Inferior parietal cortex (tissue), 1 donor: Measurements from ENCODE around the gene ISL1.

Experiments used
- DNase-seq: peaks from one replicate; pipeline ENCODE4 v3.0.0-alpha.2; 2016; ENCODE audit errors: extremely low spot score

ISL1 gene

DNA sequence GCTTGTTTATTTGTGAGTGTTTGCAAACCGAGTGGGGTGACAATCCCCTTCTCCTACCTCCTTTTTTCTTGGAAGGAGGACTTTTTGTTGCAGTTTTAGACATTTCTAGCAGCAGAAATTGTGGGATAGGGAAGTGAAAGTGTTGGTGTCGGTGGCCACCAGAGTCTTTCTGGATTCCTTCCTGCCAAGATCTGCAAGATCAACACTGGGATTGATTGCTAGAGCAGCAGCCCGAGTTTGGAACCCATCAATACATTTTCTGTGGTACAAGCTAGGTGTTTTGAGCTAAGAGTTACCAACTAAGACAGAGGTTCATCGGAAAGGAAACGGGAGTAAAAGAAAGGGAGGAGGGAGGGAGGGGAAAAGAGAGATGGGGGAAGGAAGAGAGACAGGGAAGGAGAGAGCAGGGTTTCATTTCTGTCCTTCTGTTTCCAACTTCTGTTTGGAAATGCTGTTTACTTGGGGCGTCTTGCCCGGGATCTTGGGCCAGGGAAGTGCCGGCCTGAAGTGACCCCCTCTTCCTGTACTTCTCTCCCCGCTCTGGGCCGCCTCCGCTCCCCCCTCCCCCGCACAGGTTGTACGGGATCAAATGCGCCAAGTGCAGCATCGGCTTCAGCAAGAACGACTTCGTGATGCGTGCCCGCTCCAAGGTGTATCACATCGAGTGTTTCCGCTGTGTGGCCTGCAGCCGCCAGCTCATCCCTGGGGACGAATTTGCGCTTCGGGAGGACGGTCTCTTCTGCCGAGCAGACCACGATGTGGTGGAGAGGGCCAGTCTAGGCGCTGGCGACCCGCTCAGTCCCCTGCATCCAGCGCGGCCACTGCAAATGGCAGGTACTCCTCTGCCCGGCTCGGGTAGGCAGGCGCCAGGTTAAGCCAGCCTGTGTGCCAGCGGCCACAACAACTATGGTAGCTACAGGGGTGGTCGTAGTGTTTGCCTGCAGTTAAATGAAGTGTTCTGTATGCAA is 4.0 kb downstream of the ISL1 start:
- DNase-seq = no peak

GRCh38 chr5:51387884-51388275 is 4.6 kb downstream of the ISL1 start:
- DNase-seq = no peak

DNA sequence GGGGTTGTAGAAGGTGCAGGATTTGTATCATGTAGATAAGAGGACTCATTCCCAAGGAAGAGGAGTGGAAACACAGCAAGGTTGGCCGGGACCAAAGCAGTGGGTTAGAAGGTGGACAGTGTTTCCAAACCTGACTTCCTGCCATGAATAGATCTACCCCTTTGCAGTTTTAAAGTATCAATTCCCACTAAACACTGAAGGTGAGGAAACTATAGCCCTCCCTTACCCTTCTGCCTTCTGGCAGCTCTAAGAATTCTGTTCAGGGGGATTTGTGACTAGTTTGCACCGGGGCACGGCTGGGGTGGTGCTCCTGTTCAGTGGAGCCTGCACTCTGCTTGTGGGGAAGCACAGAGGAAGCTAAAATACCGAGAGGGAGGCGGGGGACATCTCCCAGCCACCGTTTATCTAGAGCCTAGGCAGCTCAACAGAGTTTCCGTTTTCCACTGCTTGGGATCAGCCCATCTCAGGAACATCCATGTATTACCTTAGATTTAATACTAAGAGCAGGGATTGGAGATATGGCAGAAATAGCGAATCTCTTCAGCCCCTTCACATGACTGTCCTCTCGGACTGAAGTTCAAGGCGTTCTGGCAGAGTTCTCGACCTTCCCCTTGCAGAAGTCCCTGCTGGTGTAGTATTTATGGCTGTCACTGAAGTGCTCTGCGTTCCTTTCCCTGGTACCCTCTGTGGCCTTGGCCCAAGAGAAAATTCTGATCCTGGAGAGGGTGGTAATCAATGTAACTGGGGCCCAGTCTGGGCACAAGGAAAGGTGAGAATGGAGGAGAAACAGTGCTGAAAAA is 5.4 kb downstream of the ISL1 start:
- no peak for DNase-seq

DNA sequence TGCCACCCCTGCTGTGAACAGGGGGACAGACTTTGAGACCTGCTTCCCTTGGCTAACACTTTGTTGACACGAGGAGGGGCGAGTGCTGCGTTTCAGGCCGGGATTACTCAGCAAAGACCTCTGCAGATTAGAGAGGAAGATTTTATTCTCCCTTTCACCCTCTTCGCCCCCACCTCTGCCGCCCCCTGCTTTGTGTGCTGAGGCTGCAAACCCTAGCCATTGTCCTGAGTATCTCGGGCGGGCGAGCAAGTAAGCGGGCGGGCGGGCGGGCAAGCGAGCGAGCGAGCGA is 6.0 kb downstream of the ISL1 start:
- no peak for DNase-seq

DNA sequence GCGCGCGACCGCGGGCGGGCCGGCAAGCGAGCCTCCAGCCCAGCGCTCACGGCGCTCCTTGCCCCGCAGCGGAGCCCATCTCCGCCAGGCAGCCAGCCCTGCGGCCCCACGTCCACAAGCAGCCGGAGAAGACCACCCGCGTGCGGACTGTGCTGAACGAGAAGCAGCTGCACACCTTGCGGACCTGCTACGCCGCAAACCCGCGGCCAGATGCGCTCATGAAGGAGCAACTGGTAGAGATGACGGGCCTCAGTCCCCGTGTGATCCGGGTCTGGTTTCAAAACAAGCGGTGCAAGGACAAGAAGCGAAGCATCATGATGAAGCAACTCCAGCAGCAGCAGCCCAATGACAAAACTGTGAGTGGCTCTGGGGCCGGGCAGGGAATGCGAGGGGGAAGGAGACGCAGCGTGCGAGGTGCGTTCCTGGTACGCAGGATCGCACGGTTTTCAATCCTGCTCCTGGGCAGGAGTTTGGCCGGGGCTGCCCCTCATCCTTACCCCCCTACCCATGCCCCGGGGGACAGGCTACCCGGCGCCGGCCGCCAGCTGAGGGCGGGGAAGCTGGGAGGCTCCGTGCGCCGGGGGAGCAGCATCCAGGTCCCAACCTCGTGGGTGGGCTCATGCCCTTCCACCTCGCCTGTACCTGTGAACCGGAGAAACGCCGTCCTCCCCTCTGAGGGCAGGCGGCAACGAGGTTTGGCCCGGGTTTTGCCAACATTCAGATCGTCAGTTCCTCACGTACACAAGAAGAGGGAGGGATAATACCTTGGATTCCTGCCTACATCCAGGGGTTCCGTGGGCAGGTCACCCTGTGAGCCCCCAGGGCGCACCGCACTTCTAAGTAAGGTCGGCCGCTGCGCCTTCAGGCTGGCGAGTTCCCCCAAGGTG is 6.6 kb downstream of the ISL1 start:
- DNase-seq = no peak

GRCh38 chr5:51391175-51391574 is 7.9 kb downstream of the ISL1 start:
- no peak for DNase-seq

- no peak for DNase-seq
These were observed 9.5 kb downstream of the ISL1 start for GRCh38 chr5:51392689-51393199.

DNA sequence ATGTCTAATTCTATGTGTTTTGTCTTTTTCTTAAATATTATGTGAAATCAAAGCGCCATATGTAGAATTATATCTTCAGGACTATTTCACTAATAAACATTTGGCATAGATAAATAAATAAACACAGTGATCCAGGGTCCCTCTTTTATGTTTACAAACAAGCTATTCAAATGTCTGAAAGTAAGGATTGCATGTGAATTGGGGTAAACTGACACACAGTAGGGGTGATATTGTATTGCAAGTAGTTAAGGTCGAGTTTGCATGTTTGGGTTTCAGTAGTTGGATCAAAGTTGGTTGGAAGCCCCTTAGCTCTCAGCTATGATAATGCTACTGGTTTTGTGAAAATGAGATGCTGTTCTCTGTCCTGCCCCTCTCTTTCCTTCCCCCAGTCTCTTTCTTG is 11.4 kb downstream of the ISL1 start:
- DNase-seq = no peak

- DNase-seq = no peak
These were observed 12.0 kb downstream of the ISL1 start for GRCh38 chr5:51395245-51395644.

DNA sequence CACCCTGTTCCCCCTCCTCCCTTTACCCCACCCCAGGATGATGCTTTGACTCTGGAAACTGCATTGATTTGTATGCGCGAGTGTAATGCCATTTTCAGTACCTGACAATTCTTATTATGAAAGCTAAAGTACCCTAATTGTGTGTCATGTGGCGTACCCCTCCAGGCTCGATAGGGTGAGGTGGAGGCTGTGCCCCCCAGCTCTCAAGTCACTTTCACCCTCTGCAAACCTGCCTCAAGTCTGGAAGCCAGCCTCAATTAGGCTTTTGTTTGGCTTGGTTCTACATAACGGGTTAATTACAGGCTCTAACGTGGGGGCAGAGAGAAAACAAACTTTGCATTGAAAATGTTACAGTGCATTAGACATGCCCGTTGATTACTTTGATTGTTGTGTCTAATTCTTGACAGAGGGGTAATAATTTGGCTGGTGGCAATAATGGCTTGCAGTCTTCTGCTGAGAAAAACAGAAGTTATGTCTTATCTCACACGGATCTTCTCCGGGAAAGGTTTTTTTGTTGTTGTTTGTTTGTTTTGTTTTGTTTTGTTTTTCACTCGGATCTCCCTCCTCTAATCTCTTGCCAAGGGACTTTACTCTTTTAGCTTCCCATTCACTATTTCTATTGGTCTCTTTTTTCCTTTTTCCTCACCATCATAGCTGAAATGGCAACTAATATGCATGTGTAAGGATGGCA is 12.6 kb downstream of the ISL1 start:
- no peak for DNase-seq

DNA sequence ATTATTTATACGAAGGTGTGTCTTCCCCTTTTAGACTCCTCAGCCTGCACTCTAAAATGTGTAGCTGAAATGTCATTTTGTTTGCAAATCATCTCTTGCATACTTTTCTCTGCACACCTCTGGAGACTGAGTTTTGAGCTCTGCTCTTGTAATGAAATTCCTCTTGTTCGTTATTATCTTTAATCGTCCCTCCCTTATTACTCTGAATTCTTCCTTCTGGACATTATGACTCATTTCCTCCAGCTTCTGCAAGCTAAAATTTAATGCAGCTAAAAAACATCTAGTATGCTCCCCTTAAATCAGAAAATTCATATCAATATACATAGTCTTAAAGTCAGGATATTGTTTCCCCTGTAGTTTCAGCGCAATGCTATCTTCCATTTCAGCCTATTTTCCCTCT is 13.5 kb downstream of the ISL1 start:
- DNase-seq = no peak

DNA sequence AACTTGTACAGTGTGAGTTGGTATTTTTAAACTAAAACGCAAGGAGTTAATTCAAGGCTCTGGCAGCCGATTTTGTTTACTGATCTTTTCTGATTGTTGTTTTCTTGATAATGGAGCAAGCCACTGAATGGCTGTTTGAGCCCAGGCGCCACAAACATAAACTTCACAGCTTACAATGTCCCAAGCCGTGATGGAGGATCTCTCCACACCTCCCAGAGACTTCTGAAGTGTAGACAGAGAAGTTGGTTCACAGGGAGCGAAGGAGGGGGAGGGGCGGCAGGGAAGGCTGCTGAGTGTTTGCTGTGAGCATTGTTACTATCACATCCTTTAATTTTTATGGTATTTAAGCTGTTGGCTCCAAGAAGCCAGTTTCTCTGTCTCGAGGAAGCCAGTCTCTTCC is 14.7 kb downstream of the ISL1 start:
- no peak for DNase-seq

DNA sequence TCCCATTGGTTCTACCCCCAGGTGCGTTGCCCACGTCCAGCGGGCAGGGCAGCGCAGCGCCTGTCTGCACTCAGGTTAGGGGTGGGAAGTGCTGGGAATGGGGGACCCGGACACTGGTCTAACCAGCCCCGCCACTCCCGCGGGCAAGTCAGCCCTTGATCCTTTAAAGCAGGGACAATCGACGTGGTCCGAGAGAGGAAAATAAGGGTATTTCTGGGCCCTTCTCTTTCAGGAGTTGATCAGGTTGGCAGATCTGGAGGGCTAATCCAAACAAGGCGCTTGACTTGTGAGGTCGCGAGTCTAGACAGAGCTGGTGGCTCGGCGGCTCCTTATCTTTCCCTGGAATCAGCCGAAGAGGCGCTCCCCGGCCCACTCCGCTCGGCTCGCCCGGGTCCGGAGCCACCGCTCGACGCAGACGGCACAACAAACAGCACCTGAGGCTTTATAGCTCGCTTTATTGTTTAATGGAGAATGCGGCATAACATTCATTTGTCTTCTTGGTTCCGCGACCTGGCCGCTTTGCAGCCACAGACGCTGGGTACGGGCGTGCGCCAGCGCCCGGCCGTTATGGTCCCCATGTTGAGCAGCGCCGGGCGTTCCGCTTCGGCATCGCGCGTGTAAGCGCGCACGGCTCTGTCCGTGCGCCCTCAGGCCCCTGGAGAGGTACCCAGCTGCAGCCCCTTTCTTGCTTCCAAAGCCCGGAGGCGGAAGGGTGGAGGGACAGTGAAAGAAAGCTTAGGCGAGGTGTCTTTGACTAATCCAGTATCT is 15.8 kb downstream of the ISL1 start:
- DNase-seq = no peak

DNA sequence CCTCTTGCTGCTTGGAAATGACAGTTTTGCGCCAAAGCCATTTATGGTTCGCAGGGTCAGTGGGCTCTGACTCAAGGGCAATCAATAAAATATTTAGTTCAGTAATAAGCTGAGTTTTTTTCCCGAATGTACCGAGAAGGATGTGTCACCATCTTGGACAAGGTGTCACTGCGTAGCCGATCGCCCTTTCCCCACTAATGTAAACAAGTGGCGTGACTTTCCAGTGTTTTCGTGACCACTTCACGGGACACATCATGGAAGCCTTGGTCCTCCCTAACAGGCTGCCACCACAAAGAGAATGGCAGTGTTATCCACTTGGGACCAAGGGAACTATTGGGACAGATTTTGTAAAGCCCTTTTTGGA is 16.4 kb downstream of the ISL1 start:
- no peak for DNase-seq

DNA sequence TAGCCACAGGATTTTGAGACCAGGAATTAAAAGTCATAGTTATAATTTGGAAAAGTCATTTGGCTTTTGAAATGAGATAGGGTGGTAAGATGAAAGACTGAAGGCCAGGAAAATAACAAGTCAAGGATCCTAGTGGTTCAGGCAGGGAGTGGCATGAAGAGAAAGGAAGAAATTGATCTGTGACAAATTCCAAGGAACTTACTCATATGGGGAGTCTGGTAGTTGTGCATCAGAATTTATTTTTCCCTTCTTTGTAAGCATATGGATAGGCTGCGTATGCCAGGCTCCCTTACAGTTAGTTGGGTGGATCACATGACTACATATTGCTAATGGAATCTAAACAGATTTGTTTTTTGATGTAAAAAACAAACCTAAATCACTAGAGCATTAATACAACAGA is 21.0 kb downstream of the ISL1 start:
- DNase-seq = no peak

- DNase-seq = no peak
These were observed 28.7 kb downstream of the ISL1 start for GRCh38 chr5:51411921-51412325.

DNA sequence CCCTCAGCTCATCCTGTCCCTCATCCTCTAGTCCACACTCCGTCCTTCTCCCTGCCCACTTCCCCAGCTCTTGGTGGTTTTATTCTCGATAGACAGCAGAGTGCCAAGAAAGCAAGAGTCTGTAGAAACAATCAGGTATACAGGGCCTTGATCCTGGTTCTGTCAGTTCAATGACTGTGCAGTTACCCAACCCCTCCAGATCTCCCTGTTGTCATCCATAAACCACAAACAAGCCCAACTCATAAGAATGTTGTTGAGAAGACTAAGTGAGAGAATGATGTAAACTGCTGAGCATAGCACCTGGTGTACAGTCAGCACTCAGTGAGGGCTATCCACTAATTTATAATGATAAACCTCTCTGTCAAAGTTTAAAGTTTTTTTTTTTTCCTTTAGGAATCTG is 31.3 kb downstream of the ISL1 start:
- no peak for DNase-seq

DNA sequence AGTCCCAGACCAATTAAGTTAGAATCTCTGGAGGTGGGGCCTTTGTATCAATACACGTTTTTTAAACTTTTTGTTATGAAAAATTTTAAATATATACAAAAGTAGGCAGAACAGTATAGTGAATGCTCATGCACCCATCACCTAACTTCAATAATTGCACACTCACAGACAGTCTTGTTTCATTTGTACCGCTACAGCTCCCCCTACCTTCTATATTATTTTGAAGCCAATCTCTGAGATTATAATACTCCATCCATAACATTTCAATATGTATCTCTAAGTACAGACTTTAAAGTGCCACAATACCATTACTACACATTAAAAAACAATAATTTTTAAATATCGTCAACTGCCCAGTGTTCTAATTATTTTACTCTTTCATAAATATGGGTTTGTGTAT is 32.9 kb downstream of the ISL1 start:
- DNase-seq = no peak

DNA sequence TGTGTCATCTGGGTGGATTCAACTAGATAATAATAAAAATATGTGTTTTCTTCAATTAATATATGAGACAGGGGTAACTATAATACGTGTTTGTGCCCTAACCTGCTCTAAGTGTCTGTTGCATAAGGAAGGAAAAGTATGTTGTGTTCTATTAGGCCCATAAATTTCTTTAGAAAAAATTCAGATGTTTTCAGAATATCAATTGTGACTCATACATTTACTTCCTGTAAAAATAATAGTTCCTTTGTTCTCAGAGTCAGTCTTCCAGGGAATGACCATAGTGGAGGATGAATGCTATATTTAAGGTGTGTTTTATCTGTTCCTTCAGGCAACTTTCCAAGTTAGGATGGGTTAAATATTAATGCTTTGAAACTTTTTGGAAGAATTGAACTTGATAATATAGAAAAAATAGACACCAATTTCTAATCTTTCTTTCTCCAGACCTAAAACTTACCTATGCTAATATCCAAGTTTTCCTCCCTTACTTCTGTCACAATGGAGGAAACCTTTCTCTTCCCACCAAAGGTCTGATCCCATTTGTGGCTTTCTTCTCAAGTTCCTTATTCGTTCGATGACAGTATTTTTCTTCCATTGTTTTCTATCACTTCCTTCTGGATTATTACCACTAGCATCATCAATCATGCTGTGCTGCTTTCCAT is 49.9 kb downstream of the ISL1 start:
- no peak for DNase-seq

GRCh38 chr5:51439232-51439631 is 56.0 kb downstream of the ISL1 start:
- DNase-seq = no peak
